Umbilical cord (tissue), 2 donors: ENCODE results near the gene NEDD9. TPM values are rescaled to one million over a fixed set of nuclear protein-coding genes. Genes with fewer than 3 reads are reported as not detected.

Experiments
- DNase-seq: peaks from one replicate; pipeline ENCODE4 v3.0.0-alpha.2; 2015; ENCODE audit warnings: low spot score
- total RNA-seq: library from RNA; depleted of rRNA; stranded (reverse); fragments of >200 nt; gene quantifications from one replicate; pipeline ENCODE4 v1.2.3, GENCODE V29; 2014; ENCODE audit warnings: low replicate concordance; ENCODE audit not compliant: insufficient read depth

Gene NEDD9
- total RNA-seq, 1 donor from 2014 or later: 87.2 TPM

DNA sequence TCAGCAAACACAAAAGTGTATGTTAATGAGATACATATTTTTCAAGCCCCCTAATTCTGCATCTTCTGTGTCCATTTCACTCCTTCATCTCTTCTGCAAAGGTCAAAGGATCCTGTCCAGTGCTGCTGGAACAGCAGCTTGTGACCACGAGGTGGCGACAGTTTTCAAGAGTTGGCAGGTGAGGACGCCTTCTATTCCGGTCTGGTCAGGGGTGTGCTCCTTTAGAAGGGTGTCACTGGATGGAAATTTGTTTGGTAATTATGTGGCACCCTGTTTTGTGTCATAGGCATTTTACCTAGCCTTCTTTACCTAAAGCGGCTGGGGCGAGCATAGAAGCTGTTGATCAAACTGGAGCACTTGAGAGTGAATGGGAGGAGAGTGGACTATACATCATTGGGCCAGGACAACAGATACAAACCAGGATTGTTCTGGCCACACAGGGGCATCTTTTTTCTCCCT is 88.0 kb downstream of the NEDD9 start:
- peak; percentile 82 for DNase-seq

DNA sequence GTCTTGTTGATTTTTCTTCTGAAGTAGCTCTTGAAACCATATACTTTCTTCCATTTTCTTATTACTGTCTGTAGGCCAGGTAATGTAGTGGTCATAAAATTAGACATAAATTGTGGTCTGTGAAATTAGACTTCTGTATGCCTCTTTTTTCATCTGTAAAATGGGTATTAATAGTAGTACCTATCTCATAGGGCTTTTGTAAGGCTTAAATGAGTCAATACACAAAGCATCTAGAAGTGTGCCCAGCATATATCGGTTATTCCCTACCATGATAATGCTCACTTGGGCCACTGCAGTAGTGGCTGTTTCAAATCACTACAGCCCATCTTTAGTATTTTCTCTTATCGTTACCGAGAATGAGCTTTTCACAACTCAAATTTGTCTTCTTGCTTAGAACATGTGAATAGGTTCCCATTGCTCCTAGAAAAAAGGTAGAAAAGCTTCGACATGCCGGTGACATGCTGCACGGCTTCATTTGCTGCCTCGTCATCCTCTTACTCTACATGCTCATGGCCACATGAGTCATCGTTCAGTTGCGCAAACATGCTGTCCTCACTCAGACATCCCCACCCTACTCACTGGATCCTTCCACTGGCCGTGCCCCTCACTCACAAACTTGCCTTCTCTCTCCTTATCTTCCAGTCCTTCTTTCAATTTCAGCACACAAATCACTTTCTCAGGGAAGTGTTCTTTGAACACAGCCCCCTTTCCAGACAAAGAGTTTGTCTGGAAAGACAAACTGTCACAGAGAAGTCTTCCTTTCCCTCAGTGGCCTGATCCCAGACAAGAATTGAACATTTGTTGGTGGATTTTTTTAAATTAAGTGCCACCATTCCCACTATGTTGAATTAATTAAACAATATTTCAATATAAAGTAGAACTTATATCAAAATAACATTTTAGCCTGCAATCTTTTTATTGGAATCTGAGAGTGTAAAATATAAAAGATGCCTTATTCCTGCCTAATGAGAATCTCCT is 88.8 kb downstream of the NEDD9 start:
- peak; percentile 65 for DNase-seq

DNA sequence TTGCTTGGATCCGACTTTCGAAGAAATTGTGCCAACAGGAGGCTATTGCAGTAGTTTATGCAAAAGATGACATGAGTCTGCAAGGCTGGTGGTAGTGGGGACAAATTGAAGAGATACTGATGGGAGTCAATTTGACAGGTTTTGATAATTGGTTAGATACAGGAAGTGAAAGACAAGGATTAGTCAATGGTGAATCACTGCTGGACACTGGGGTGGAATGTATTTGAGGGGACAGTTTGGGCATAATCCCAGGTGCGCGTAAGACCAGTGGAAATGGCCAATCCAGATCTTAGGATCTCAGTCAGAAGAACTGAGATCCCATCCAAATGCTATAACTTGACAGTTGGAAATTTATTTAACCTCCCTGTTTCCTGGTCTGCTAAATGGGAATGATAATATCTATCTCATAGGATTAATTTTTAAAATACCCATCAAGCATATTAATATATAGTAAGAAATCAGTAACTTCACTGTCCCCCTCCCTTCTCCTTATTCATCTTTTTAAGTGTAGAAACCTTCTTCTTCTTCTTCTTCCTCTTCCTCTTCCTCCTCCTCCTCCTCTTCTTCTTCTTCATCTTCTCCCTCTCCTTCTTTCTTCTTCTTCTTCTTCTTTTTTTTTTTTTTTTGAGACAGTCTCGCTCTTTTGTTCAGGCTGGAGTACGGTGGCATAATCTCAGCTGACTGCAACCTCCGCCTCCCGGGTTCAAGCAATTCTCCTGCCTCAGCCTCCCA is 90.0 kb downstream of the NEDD9 start:
- no peak for DNase-seq

DNA sequence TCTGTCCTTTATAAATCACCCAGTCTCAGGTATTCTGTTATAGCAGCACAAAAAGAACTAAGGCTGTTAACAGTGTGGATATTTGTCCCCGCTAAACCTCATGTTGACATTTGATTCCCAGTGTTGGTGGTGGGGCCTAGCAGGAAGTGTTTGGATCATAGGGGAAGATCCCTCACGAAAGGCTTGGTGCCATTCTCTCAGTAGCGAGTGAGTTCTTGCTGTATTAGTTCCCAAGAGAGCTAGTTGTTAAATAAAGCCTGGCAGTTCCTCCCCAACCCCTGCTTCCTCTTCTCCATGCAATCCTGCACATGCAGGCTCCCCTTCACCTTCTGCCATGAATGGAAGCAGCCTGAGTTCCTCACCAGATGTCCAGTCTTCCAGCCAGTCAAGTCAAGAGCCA is 91.2 kb downstream of the NEDD9 start:
- DNase-seq: no peak

DNA sequence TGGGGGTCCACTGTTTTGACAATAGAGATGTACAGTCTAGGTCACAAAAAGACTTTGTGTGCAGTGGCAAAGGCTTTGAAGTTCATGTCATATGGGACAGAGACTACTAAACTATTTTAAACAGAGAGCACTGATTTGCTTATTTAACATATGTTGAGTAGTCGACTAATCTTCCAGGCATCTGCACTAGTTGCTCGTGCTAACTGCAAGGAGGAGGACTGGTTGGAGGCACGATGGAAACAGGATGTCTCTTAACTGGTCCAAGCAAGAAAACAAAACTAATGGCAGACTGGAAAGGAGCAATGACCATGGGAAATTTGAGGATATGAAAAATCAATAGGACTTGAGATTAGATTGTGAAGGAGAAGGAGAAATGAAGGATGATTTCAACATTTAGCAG is 92.4 kb downstream of the NEDD9 start:
- DNase-seq: no peak

DNA sequence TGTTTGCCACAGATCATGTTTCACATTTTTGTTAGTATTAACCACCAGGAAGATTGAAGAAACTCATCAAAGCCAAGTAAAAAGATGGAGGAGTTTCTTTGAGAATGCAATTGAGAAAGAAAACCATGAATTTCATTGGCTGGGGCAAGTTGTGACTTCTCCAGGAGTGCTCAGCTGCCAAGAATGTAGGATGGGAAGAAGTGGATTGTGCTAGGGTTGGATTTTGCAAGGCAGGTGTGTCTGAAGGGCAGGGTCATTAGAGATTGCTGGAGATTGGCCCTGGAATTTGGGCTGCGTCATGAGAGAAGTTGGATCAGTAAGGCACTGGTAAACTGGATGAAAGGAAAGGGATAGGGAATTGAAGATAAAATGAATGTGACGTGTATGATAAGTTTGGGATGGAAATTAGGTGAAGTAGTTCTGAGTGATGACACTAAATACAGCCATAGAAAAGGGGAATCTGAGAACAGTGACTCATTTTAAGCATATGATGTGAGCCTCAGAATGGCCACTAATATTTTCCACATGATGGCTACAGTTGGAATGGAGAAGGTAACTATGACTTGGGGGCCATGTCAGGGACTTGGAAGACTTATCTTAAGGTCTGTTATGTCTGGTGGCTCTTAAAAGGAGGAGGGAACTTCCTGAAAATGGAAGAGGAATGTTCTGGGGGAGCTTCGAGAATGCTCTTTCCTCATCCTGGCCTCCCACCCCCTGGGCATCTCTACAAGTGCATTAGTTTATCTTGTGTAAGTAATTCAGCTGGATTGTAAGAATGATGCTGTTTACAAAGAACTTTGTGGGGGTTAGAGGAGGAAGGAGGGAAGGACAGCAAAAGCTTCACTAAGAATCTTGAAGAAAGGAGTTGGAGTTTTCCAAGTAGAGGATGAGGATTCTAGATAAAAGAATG is 93.2 kb downstream of the NEDD9 start:
- no peak for DNase-seq

DNA sequence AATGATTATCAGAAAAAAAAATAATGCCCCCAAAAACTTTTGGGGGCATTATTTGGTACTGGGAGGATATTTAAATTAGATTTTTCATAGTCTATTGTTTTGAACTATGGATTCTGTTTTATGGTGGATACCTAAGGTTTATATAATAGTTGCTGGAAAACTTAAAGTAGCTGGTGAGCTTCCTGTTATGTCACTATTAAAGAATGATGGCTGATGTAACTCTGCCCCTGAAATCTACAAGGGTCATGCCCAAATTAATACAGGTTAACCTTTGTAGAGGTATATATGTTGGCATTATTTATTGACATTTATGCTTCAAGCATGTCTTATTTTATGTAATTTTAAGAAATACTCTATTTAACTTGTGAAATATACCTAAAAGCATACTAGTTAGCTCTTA is 95.7 kb downstream of the NEDD9 start:
- DNase-seq: no peak

Other genes starting within 250 kb of the NEDD9 start
- gene ELOVL2, start 188.4 kb downstream of the NEDD9 start, total RNA-seq: 29.4 TPM
- gene SMIM13, start 138.8 kb downstream of the NEDD9 start, total RNA-seq: 36.8 TPM
- 0.48 TPM for gene ERVFRD-1, start 120.9 kb downstream of the NEDD9 start, total RNA-seq